ENCODE measurements around the gene MYO1A. TPM values are rescaled to one million over a fixed set of nuclear protein-coding genes. Genes with fewer than 3 reads are reported as not detected.

The MYO1A gene
- total RNA-seq (2014; rRNA removed; shearing (Covaris generic); ENCODE audit: low replicate concordance), result not detected in 2 replicates

DNA sequence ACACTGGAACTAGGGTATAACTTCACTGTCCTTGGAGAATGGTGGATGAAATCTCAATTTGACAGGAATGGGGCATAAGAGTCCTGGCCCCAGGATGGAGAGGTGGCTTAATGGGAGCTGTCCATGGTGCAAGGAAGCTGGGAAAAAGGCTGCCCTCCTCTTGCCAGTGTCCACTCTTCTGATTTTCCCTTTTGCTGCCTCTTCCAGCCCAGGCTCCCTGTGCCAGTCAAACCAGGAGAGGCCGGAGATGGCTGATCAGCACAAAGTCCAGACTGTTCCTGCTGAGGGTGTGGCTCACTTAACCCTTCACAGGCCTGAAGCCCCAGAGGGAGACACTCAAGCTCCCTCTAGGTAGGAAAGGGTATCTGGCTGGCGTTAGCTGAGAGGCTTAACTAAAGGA is at the start of gene MYO1A:
MYO1A (minus strand) TSS at position 240 of the 400 bp plus-strand sequence. CDS start 1,806 bp downstream, outside the sequence.
- no peaks in the 10 kb centered on the region for H3K27me3 ChIP-seq
- DNase-seq, result no peak
- H3K4me3 ChIP-seq, result no peak within 1 kb of the TSS
- H3K9me3 ChIP-seq, result no peaks in the 10 kb centered on the region
- H3K36me3 ChIP-seq, result no peaks in the 10 kb centered on the region; the same call in none of the 2 replicates

GRCh38 chr12:57099047-57099714 is 49.3 kb upstream of the MYO1A start:
- DNase-seq, result no peak
- H3K27me3 ChIP-seq, result no peaks in the 10 kb centered on the region
- no peak overlapping the region for H3K4me3 ChIP-seq
- H3K9me3 ChIP-seq, result no peaks in the 10 kb centered on the region
- H3K36me3 ChIP-seq, result peaks cover 24% of the 10 kb centered on the region

- H3K9me3 ChIP-seq, result no peaks in the 10 kb centered on the region
- peaks cover 25% of the 10 kb centered on the region for H3K36me3 ChIP-seq
- no peaks in the 10 kb centered on the region for H3K27me3 ChIP-seq
- no peak overlapping the region for H3K4me3 ChIP-seq
- no peak for DNase-seq
Measured at GRCh38 chr12:57098546-57098945, 48.6 kb upstream of the MYO1A start.

DNA sequence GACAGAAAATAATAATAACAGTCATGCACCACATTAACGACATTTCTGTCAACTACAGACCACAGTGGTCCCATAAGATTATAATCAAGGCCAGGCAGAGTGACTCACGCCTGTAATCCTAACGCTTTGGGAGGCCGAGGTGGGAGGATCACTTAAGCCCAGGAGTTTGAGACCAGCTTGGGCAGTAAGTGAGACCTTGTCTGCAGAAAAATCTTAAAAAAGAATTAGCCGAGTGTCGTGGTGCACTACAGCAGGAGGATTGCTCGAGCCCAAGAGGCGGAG is 47.6 kb upstream of the MYO1A start:
- no peak overlapping the region for H3K4me3 ChIP-seq
- H3K9me3 ChIP-seq, result no peaks in the 10 kb centered on the region
- peaks cover 32% of the 10 kb centered on the region for H3K36me3 ChIP-seq
- no peak for DNase-seq
- no peaks in the 10 kb centered on the region for H3K27me3 ChIP-seq

- Histone ChIP-seq H3K4me3 (no peak overlapping the region), H3K36me3 (peaks cover 36% of the 10 kb centered on the region), H3K27me3 (no peaks in the 10 kb centered on the region), H3K9me3 (no peaks in the 10 kb centered on the region)
- no peak for DNase-seq
Measured at GRCh38 chr12:57096748-57097553, 47.0 kb upstream of the MYO1A start.

- H3K36me3 ChIP-seq, result peaks cover 44% of the 10 kb centered on the region
- no peak overlapping the region for H3K4me3 ChIP-seq
- DNase-seq, result peak; percentile 45
Measured at GRCh38 chr12:57096099-57096572, 46.2 kb upstream of the MYO1A start.

DNA sequence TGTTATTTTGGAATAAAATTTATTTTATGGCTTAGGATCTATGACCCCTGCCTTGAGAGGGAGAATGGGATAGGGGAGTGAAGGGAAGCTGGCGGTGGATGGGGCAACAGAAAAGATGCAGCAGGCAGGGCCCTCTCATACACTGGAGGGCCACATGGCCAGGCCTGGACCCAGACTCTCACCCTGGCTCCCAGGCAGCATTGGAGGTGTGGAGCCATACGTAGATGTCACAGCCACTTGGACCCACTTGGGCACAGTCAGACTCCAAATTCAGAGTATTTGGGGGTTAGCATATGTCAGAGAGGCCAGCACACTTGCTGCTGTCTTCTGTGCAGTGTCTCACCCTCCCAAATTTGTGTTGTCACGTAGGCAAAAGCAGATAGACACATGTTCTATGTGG is 45.5 kb upstream of the MYO1A start:
- no peaks in the 10 kb centered on the region for H3K27me3 ChIP-seq
- H3K4me3 ChIP-seq, result no peak overlapping the region
- no peaks in the 10 kb centered on the region for H3K9me3 ChIP-seq
- H3K36me3 ChIP-seq, result peaks cover 51% of the 10 kb centered on the region
- DNase-seq, result no peak

More at GRCh38 chr12:57096099-57096572, 46.2 kb upstream of the MYO1A start:
- Histone ChIP-seq H3K27me3 (no peaks in the 10 kb centered on the region), H3K9me3 (no peaks in the 10 kb centered on the region)

DNA sequence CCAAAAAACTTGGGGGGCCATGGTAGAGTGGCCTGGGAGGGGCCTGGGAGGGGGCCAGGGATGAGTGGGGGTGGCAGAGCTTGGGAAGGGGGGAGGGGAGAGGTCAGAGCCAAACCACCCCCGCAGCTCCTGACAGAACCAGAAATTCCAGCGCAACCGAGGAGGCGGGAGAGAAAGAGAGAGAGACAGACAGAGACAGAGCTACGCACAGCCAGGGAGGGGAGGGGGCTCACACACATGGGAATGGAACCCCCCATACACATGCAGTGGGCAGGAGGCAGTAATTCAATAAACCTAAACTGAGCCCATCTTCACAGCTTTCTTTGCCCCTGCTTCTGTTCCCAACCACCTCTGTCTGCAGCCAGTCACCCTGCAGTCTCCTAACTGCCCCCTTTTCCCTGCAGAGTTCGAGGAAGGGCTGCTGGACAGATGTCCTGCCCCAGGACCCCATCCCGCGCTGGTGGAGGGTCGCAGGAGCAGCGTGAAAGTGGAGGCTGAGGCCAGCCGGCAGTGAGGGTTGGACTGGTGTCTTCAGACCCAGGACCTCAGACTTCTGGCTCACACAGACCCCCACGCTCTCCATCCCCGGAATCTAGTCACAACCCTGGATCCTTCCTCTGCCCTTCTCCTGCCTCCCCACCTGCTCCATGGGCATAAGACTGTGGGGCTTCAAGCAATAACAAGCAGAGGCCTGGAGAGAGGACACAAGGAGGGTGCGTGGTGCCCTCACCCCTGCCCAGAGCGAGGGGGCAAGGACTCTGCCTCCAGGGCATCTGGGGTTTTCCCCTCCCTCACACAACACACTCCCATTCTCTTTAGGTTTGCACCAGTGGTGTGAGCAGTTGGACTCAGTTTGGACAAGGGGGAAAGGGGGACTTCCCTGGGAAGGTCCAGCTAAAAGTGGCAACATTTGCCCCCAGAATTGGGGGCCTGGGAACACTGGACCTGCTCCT is 44.6 kb upstream of the MYO1A start:
- Histone ChIP-seq H3K4me3 (no peak overlapping the region), H3K9me3 (no peaks in the 10 kb centered on the region), H3K27me3 (no peaks in the 10 kb centered on the region), H3K36me3 (peaks cover 58% of the 10 kb centered on the region)
- DNase-seq, result no peak

DNA sequence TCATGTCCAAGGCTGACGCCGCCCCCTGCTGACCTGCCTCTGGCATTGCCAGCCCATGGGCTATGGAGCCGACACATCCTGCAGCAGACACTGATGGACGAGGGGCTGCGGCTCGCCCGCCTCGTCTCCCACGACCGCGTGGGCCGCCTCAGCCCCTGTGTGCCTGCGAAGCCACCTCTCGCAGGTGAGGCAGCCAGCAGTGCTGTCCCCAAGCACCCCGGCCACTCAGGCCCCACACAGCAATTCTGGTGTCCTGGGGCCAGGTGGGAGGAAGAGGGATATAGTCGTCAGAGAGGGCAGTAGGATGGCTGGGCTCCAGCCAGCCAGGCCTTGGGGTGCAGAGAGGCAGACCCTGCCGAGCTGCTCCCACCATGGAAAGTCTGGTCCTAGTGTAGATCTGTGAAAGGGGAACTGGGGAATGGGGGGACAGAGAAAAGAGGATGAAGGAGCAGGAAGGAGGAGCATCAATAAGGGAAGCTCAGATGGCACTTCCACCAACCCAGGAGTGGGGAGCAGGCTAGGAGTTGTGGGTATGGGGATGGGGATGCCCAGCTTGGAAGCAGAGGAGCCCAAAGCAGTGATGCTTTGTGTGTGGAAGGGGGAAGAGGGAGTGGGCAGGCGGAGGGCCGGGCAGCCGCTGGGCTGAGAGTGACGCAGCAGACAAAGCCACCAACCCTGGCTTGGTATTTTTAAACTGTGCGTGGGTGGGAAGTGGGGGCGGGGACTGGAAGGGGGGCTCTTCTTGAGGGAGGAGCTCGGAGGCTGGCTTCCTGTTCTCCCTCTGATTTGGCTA is 43.7 kb upstream of the MYO1A start:
- H3K36me3 ChIP-seq, result peaks cover 58% of the 10 kb centered on the region
- peak; percentile 35 for DNase-seq
- H3K4me3 ChIP-seq, result no peak overlapping the region

DNA sequence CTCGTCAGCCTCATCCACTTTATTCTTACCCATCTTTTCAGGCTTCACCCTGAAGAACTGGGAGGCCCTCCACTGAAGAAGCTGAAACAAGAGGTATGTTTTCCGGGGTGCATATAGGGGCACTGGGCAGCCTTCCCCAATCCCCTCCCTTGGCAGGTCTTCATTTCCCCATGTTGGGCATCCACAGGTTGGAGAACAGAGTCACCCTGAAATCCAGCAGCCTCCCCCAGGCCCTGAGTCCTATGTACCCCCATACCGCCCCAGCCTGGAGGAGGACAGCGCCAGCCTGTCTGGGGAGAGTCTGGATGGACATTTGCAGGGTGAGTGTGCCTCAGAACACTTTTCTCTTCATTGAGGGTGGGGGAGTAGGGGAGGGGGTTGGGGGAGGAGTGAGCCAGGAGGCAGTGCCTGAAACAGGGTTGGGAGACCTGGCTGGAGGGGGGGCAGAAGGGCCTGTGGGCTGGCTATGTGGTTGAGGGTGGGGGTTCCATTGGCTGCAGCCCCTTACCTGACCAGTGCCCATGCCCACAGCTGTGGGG is 43.0 kb upstream of the MYO1A start:
- Histone ChIP-seq H3K4me3 (no peak overlapping the region), H3K36me3 (peaks cover 58% of the 10 kb centered on the region)
- no peak for DNase-seq

More for the DNA sequence above, 43.7 kb upstream of the MYO1A start:
- Histone ChIP-seq H3K9me3 (no peaks in the 10 kb centered on the region), H3K27me3 (no peaks in the 10 kb centered on the region)

DNA sequence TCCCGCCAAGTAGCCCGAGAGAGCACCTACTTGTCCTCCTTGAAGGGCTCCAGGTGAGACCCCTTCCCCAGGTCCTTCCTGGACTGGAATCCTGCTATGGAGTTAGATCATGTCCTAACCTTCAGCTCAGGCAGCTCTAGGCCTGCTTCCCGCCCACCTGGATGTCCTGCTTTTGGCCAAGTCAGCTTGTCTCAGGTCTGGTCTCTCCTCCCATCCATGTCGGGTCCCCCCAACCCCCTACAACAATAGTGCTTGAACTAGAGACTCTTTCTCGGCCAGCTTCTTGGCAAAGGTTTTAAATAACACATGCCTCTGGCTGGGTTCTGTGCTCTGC is 42.6 kb upstream of the MYO1A start:
- no peak for DNase-seq
- no peak overlapping the region for H3K4me3 ChIP-seq
- H3K9me3 ChIP-seq, result no peaks in the 10 kb centered on the region
- peaks cover 58% of the 10 kb centered on the region for H3K36me3 ChIP-seq
- H3K27me3 ChIP-seq, result no peaks in the 10 kb centered on the region

More for the DNA sequence above, 43.0 kb upstream of the MYO1A start:
- no peaks in the 10 kb centered on the region for H3K9me3 ChIP-seq
- H3K27me3 ChIP-seq, result no peaks in the 10 kb centered on the region

DNA sequence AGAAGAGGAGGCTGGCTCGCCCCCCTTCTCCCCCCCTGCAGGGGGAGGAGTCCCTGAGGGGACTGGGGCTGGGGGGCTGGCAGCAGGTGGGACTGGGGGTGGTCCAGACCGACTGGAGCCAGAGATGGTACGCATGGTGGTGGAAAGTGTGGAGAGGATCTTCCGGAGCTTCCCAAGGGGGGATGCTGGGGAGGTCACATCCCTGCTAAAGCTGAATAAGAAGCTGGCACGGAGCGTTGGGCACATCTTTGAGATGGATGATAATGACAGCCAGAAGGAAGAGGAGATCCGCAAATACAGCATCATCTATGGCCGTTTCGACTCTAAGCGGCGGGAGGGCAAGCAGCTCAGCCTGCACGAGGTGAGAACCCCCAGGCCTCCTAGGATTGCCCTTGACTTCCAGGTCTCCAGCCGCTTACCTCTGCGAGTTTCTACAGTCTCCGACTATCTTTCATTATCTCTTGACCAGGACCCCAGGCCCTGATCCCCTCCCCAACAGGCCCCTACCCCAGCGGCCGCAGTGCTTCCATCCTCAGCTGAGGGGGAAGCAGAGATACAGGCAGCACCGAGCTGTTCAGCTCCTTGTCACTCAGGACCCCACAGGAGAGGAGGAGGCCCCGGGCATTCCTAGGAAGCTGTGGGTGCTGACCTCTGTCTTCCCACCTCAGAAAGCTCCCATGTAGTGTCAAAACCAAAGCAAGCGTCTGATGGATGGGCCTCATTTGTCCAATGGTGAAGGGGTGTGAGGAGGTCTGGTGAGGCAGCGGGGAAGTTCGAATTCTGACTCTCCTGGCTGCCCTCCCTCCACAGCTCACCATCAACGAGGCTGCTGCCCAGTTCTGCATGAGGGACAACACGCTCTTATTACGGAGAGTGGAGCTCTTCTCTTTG is 42.0 kb upstream of the MYO1A start:
- peaks cover 54% of the 10 kb centered on the region for H3K36me3 ChIP-seq
- no peak for DNase-seq
- H3K4me3 ChIP-seq, result no peak overlapping the region
- no peaks in the 10 kb centered on the region for H3K9me3 ChIP-seq
- no peaks in the 10 kb centered on the region for H3K27me3 ChIP-seq

DNA sequence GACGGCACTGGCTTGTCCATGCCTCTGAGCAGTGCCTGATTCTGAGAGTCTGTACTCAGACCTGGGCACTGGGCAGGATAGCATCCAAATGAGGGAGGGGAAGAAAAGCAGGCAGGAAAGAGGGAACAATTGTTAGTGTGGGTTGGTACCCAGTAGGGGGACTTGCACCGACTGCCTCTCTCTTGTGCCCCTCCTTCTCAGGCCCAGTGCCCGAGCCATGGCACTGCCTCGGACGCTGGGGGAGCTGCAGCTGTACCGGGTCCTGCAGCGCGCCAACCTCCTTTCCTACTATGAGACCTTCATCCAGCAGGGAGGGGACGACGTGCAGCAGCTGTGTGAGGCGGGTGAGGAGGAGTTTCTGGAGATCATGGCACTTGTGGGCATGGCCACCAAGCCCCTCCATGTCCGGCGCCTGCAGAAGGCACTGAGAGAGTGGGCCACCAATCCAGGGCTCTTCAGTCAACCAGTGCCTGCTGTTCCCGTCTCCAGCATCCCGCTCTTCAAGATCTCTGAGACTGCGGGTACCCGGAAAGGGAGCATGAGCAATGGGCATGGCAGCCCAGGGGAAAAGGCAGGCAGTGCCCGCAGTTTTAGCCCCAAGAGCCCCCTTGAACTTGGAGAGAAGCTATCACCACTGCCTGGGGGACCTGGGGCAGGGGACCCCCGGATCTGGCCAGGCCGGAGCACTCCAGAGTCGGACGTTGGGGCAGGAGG is 41.2 kb upstream of the MYO1A start:
- Histone ChIP-seq H3K9me3 (no peaks in the 10 kb centered on the region), H3K4me3 (peak overlapping the region; percentile 93), H3K27me3 (no peaks in the 10 kb centered on the region), H3K36me3 (peaks cover 54% of the 10 kb centered on the region)
- DNase-seq, result no peak

DNA sequence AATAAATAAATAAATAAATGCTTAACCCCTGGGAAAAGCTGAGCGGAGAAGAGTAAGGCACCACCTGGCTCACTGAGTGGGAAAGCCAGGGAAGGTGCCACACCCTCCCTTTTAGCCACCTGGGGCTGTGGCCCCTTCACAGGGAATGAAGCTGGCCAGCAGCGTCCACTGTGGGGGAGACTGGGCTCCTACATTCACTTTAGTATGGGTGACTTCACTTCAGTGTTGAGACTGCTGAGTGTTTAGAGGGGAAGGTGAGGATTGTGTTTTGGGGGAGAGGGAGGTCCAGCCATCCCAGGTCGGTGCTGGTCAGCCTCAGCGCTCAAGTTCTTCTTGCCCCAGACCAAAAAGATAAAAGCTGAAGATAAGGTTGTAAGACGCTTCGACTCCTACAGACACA is 40.6 kb upstream of the MYO1A start:
- Histone ChIP-seq H3K9me3 (no peaks in the 10 kb centered on the region), H3K4me3 (peak overlapping the region; percentile 93), H3K27me3 (no peaks in the 10 kb centered on the region), H3K36me3 (peaks cover 54% of the 10 kb centered on the region)
- DNase-seq, result no peak
